ENCODE data around the gene CSNK2A1. TPM values are rescaled to one million over a fixed set of nuclear protein-coding genes. Genes with fewer than 3 reads are reported as not detected.

Gene CSNK2A1
- total and polyA plus RNA-seq, 3 donors from 2014 or later, result 143 to 192 (median 172) TPM

DNA sequence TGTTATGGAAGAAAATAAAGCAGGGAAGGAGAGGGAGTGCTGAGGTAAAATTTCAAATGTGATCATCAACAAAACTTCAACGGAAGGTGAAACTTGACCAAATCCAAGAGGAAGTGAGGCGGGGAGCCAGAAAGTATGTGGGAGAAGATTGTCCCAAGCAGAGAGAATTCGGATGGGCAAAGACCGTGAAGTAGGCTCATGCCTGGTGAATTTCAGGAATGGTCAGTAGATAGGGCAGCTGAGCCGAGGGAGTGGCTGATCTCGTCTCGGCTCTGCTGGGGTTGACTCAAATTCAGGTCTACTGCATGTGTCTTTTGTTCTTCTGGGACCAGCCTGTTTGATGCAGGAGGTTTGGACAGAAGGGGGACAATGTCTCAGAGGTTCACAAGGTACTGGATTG is 7.0 kb upstream of the CSNK2A1 start:
- no peak for TF ChIP-seq POLR2A (IDR thresholded peaks at IDR 0.05)
- TF ChIP-seq, protein P1, sequence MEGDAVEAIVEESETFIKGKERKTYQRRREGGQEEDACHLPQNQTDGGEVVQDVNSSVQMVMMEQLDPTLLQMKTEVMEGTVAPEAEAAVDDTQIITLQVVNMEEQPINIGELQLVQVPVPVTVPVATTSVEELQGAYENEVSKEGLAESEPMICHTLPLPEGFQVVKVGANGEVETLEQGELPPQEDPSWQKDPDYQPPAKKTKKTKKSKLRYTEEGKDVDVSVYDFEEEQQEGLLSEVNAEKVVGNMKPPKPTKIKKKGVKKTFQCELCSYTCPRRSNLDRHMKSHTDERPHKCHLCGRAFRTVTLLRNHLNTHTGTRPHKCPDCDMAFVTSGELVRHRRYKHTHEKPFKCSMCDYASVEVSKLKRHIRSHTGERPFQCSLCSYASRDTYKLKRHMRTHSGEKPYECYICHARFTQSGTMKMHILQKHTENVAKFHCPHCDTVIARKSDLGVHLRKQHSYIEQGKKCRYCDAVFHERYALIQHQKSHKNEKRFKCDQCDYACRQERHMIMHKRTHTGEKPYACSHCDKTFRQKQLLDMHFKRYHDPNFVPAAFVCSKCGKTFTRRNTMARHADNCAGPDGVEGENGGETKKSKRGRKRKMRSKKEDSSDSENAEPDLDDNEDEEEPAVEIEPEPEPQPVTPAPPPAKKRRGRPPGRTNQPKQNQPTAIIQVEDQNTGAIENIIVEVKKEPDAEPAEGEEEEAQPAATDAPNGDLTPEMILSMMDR (IDR thresholded peaks at IDR 0.05), result no peak
- no peaks in the 10 kb centered on the region for H3K9me3 ChIP-seq
- 80 to 83% methylated on average over 7 of the region's 7 CpGs for WGBS, 2 donors
- no peak overlapping the region for H3K27ac ChIP-seq
- no peak for DNase-seq
- intact Hi-C loops (cut with DNase I; ENCODE audit: low total_unique reads), result no loop called here
- H3K36me3 ChIP-seq (ENCODE audit: low read depth, missing control alignments), result no peaks in the 10 kb centered on the region
- no peaks in the 10 kb centered on the region for H3K4me1 ChIP-seq
- H3K27me3 ChIP-seq, result no peaks in the 10 kb centered on the region
- no peak overlapping the region for H3K4me3 ChIP-seq

DNA sequence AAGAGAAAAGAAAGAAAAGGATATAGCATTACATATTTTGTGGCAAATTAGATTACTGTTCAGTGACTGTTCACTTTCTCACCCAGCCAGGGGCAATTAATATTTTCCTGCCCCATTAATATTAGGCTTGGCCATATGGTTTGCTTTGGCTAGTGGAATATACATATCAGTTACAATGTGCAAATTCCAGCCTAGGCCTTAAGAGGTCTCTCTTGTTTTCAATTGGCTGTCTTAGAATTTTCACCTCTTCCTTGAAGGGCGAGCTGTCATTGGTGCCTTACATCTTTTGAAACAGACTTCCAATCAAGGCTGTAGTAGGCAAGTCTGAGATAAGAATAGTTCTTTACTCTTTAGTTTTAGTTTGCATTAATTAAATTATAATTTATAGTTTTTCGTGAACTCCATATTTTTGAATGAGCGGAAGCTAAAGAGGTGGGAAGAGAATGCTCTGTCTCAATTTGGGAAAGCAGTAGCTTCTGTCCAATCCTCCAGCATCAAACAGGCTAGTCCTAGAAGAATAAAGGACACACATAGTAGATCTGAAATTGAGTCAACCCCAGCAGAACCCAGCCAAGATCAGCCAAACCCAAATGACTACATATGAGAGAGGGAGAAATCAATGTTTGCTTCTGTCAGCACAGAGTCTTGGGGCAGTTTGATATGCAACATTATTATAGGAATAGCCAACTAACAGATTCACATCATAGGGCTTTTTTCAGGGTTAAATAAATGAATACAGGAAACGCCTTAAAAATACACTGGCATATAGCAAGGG is 6.3 kb upstream of the CSNK2A1 start:
- WGBS, 2 donors, result 91% methylated on average over 4 of the region's 4 CpGs
- Histone ChIP-seq H3K4me1 (no peaks in the 10 kb centered on the region), H3K4me3 (no peak overlapping the region), H3K36me3 (ENCODE audit: low read depth, missing control alignments) (no peaks in the 10 kb centered on the region), H3K27ac (no peak overlapping the region), H3K27me3 (no peaks in the 10 kb centered on the region), H3K9me3 (no peaks in the 10 kb centered on the region)
- intact Hi-C loops (cut with DNase I; ENCODE audit: low total_unique reads), result no loop called here
- DNase-seq, result no peak
- TF ChIP-seq, protein P1 (IDR thresholded peaks at IDR 0.05), result no peak
- no peak for TF ChIP-seq POLR2A (IDR thresholded peaks at IDR 0.05)

DNA sequence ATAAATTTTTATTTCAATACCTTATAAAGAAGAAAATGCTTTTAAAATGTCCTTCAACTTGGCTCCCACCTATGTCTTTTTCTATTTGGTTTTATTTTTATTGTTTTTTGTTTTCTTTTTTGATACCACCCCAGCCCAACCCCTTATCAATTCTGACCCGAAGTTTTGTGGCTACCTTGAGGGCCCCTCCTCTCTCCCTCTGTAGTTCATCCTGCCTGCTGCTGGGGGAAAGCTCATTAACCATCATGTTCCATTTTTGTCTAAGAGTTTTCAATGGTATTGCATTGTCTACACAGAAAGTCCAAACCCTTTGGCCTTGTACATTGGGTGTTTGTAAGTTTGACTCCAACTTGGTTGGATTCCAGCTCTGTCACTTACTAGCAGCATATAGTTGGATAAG is 5.3 kb upstream of the CSNK2A1 start:
- Histone ChIP-seq H3K4me3 (no peak overlapping the region), H3K27ac (no peak overlapping the region), H3K9me3 (no peaks in the 10 kb centered on the region), H3K36me3 (ENCODE audit: low read depth, missing control alignments) (no peaks in the 10 kb centered on the region), H3K27me3 (no peaks in the 10 kb centered on the region), H3K4me1 (no peaks in the 10 kb centered on the region)
- 50 to 57% methylated on average over 1 of the region's 1 CpG for WGBS, 2 donors
- DNase-seq, result no peak
- TF ChIP-seq POLR2A (IDR thresholded peaks at IDR 0.05), result no peak
- TF ChIP-seq, protein P1 (IDR thresholded peaks at IDR 0.05), result no peak
- intact Hi-C loops (cut with DNase I; ENCODE audit: low total_unique reads), result no loop called here

DNA sequence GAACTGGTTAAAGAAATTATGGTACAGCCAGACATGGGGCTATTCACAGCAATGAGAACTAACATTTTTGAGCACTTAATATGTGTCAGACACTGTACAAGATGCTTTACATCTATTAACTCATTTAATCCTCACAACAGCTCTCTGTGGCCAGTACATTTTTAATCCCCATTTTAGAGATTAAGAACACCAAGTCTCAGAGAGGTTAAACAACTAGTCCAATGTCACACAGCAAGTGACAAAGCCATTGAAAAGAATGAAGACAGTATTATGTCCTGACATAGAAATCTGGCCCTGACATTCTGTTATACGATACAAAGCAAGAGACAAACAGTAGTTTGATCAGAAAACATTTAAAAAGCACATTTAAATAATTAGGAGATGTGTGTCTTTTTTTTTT is 3.8 kb upstream of the CSNK2A1 start:
- H3K9me3 ChIP-seq, result no peaks in the 10 kb centered on the region
- TF ChIP-seq, protein P1 (IDR thresholded peaks at IDR 0.05), result no peak
- TF ChIP-seq POLR2A (IDR thresholded peaks at IDR 0.05), result no peak
- no peak for DNase-seq
- intact Hi-C loops (cut with DNase I; ENCODE audit: low total_unique reads), result no loop called here
- no peaks in the 10 kb centered on the region for H3K36me3 ChIP-seq (ENCODE audit: low read depth, missing control alignments)
- peaks cover 3% of the 10 kb centered on the region for H3K4me1 ChIP-seq
- no peaks in the 10 kb centered on the region for H3K27me3 ChIP-seq
- 93 to 97% methylated on average over 1 of the region's 1 CpG for WGBS, 2 donors
- H3K27ac ChIP-seq, result no peak overlapping the region
- H3K4me3 ChIP-seq, result no peak overlapping the region

DNA sequence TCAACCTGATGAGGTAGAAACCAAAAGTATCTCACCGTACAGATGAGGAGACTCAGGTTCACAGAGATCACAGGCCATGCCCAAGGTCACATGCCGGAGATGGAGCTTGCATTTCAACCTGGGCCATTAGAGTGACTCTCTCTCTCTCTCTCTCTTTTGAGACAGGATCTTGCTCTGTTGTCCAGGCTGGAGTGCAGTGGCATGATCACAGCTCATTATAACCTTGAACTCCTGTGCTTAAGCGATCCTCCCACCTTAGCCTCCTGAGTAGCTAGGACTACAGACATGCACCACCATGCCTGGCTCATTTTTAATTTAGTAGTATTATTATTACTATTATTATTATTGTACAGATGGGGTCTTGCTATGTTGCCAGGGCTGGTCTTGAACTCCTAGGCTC is 2.8 kb upstream of the CSNK2A1 start:
- Histone ChIP-seq H3K4me1 (peaks cover 9% of the 10 kb centered on the region), H3K9me3 (no peaks in the 10 kb centered on the region), H3K27ac (no peak overlapping the region), H3K27me3 (no peaks in the 10 kb centered on the region), H3K4me3 (no peak overlapping the region), H3K36me3 (ENCODE audit: low read depth, missing control alignments) (no peaks in the 10 kb centered on the region)
- intact Hi-C loops (cut with DNase I; ENCODE audit: low total_unique reads), result no loop called here
- 69 to 88% methylated on average over 3 of the region's 3 CpGs for WGBS, 2 donors
- DNase-seq, result no peak
- TF ChIP-seq, protein P1 (IDR thresholded peaks at IDR 0.05), result no peak
- TF ChIP-seq POLR2A (IDR thresholded peaks at IDR 0.05), result no peak

Measured in testis (tissue), 3 donors.